CD14-positive monocyte (primary cell): ENCODE measurements around the gene DACT3. TPM values are rescaled to one million over a fixed set of nuclear protein-coding genes. Genes with fewer than 3 reads are reported as not detected.
A peak's percentile ranks its signal among the peaks of the same experiment; 100 is the strongest.

ENCODE experiments used
- DNase-seq, 3 donors: peaks; one replicate each; pipeline ENCODE4 v3.0.0-alpha.2; 2011 to 2022
- H2AFZ ChIP-seq: 2 replicates; pipeline ENCODE4 v1.6.0; 2012; ENCODE audit warnings: mild to moderate bottlenecking, low read depth, low read length, inconsistent platforms; ENCODE audit not compliant: insufficient read depth, poor library complexity, severe bottlenecking
- H3K27ac ChIP-seq, 2 donors: 1 replicate in 1 of 2; 2 replicates in 1 of 2; pipeline ENCODE4 v1.5.1; 2012 to 2013; ENCODE audit warnings: low read length in 2 of 2, control low read depth in 1 of 2, inconsistent platforms in 1 of 2, low read depth in 1 of 2, mild to moderate bottlenecking in 1 of 2
- H3K27me3 ChIP-seq, 2 donors: one replicate each; pipeline versions ENCODE4 v1.6.0 to v1.6.1; 2011 to 2013; ENCODE audit warnings: low read length in 2 of 2; ENCODE audit not compliant: control insufficient read depth in 2 of 2, insufficient read depth in 2 of 2
- H3K36me3 ChIP-seq, 2 donors: replicated peaks in 1 of 2; 1 replicate in 1 of 2; 2 replicates in 1 of 2; pipeline versions ENCODE4 v1.5.1 to v1.6.1; 2012 to 2013; ENCODE audit warnings: low read length in 2 of 2, control low read depth in 1 of 2, inconsistent platforms in 1 of 2, mild to moderate bottlenecking in 1 of 2; ENCODE audit not compliant: insufficient read depth in 2 of 2, control insufficient read depth in 1 of 2
- H3K4me1 ChIP-seq, 2 donors: 1 replicate in 1 of 2; 2 replicates in 1 of 2; pipeline versions ENCODE4 v1.5.1 to v1.6.1; 2012 to 2013; ENCODE audit warnings: low read length in 2 of 2, control low read depth in 1 of 2, inconsistent platforms in 1 of 2, mild to moderate bottlenecking in 1 of 2, moderate library complexity in 1 of 2; ENCODE audit not compliant: insufficient read depth in 2 of 2, control insufficient read depth in 1 of 2
- H3K4me2 ChIP-seq: replicated peaks from 2 replicates; pipeline ENCODE3; 2012; ENCODE audit warnings: low read length, moderate library complexity, mild to moderate bottlenecking; ENCODE audit not compliant: poor library complexity, severe bottlenecking; ENCODE audit errors: extremely low read depth
- H3K4me3 ChIP-seq, 3 experiments: fragments of 200-600 bp in 1 of 3; sonication (generic) in 1 of 3; replicated peaks in 1 of 3; 1 replicate in 2 of 3; 2 replicates in 1 of 3; pipeline ENCODE4 v1.5.1; 2011 to 2013; ENCODE audit warnings: low read length in 3 of 3, mild to moderate bottlenecking in 3 of 3, control low read depth in 2 of 3, low read depth in 2 of 3, inconsistent platforms in 1 of 3, moderate library complexity in 1 of 3
- H3K79me2 ChIP-seq: 2 replicates; pipeline ENCODE4 v1.6.0; 2012; ENCODE audit warnings: mild to moderate bottlenecking, control low read depth, inconsistent platforms, low read length, moderate library complexity; ENCODE audit not compliant: insufficient read depth
- H3K9ac ChIP-seq: 2 replicates; pipeline ENCODE4 v1.6.0; 2017; ENCODE audit warnings: low read length, mild to moderate bottlenecking; ENCODE audit not compliant: insufficient read depth, poor library complexity, severe bottlenecking
- H3K9me3 ChIP-seq, 2 donors: replicated peaks in 1 of 2; 1 replicate in 1 of 2; 2 replicates in 1 of 2; pipeline versions ENCODE4 v1.5.1 to v1.6.1; 2012 to 2013; ENCODE audit warnings: low read length in 2 of 2, control low read depth in 1 of 2; ENCODE audit not compliant: control insufficient read depth in 1 of 2, insufficient read depth in 1 of 2
- H4K20me1 ChIP-seq: 2 replicates; pipeline ENCODE4 v1.6.0; 2012; ENCODE audit warnings: mild to moderate bottlenecking, low read length, control low read depth, moderate library complexity; ENCODE audit not compliant: insufficient read depth
- H3K27ac Mint-ChIP-seq, 7 donors: one replicate each; pipeline ENCODE4 v1.8.0; 2020; ENCODE audit warnings: mild to moderate bottlenecking in 7 of 7, mixed read lengths in 7 of 7, moderate library complexity in 6 of 7, inconsistent platforms in 2 of 7
- H3K27me3 Mint-ChIP-seq, 3 donors: one replicate each; pipeline ENCODE4 v1.8.0; 2021 to 2022; ENCODE audit warnings: low read depth in 3 of 3, mild to moderate bottlenecking in 3 of 3, mixed read lengths in 3 of 3, moderate library complexity in 3 of 3, inconsistent platforms in 1 of 3
- H3K36me3 Mint-ChIP-seq, 2 donors: one replicate each; pipeline ENCODE4 v1.8.0; 2020; ENCODE audit warnings: mixed read lengths in 2 of 2, inconsistent platforms in 1 of 2, mild to moderate bottlenecking in 1 of 2
- H3K4me1 Mint-ChIP-seq: one replicate; pipeline ENCODE4 v1.8.0; 2020; ENCODE audit warnings: mild to moderate bottlenecking, mixed read lengths
- H3K4me3 Mint-ChIP-seq, 2 donors: one replicate each; pipeline ENCODE4 v1.8.0; 2020; ENCODE audit warnings: mild to moderate bottlenecking in 2 of 2, mixed read lengths in 2 of 2, moderate library complexity in 1 of 2
- H3K9me3 Mint-ChIP-seq, 7 donors: one replicate each; pipeline ENCODE4 v1.8.0; 2020 to 2022; ENCODE audit warnings: mixed read lengths in 7 of 7, mild to moderate bottlenecking in 6 of 7, moderate library complexity in 6 of 7, inconsistent platforms in 2 of 7
- WGBS: methylation state at CpG from one replicate; pipeline ENCODE4 v1.1.5; 2013; ENCODE audit warnings: missing lambda C conversion rate; ENCODE audit not compliant: insufficient coverage; 5-methylcytosine and 5-hydroxymethylcytosine counted together
- intact Hi-C, 2 donors: fragments of 100-400 bp; cut with micrococcal nuclease; formaldehyde crosslinking; loops; one replicate each; pipeline versions ENCODE4 v1.15.0 to v1.15.1; 2023
- polyA plus RNA-seq, 3 donors: library from polyadenylated mRNA; depleted of rRNA in 1 of 3; unstranded in 2 of 3; stranded (reverse) in 1 of 3; fragments of 300-500 nt in 2 of 3; fragments of >200 nt in 1 of 3; fragmentation: Illumina TruSeq in 2 of 3; gene quantifications; 1 replicate in 2 of 3; 2 replicates in 1 of 3; pipeline ENCODE4 v1.2.3, GENCODE V29; 2012 to 2021
- TF ChIP-seq, protein P1 (sequence below): fragments of 200-600 bp; IDR thresholded peaks from one replicate; pipeline ENCODE4 v1.8.0; 2022; ENCODE audit warnings: antibody characterized with exemption, mild to moderate bottlenecking

DACT3 gene
- polyA plus RNA-seq, 3 donors = 0.05 to 0.23 (median 0.09) TPM

DNA sequence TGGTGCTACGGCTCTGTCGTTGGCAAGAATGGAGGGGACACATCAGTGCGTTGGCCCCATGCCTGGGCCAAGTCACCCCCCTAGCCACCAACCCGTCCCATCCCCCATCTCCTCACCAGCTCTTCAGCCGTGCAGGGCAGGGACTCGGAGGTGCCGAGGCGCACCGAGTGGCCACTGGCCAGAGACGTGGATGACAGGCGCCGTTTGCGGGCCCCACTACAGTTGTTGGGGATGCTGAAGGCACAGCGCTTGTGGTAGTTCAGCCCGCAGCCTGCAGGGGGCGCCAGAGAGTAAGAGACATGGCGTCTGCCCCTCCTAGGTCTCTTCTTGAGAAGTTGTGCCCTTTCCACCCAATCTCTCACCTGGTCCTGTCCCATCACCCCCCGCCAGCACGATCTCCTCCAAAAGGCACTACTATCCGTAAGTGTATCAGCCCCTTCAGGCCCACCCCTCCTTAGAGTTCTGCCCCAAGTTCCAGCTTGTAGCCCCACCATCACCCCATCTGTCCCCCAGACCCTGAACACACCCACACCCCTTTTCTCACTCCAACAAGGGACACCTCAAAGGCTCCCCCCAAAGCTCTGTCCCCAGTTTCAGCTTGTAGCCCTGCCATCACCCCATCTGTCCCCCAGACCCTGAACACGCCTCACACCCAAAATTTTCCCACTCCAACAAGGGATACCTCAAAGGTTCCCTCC is 43.5 kb upstream of the DACT3 start:
- intact Hi-C loops = loop anchor here (1.0 to 5.0 kb wide), 3 partner anchors 24 to 48 kb away; no protein-coding TSS in a partner anchor
- H3K4me1 Mint-ChIP-seq = peaks cover 3% of the 10 kb centered on the region
- peak; percentile 60 to 71 (median 68) for DNase-seq
- 28% methylated on average over 16 of the region's 21 CpGs for WGBS
- Histone ChIP-seq H3K4me2 (no peak overlapping the region), H3K9me3 (no peaks in the 10 kb centered on the region), H3K4me1 (no peaks in the 10 kb centered on the region), H3K4me3 (no peak overlapping the region), H3K27me3 (no peaks in the 10 kb centered on the region), H3K27ac (no peak overlapping the region), H4K20me1 (peaks cover 15% of the 10 kb centered on the region), H3K9ac (no peak overlapping the region), H3K36me3 (peaks cover 46 to 84% of the 10 kb centered on the region in 2 donors), H2AFZ (no peak overlapping the region), H3K79me2 (no peaks in the 10 kb centered on the region)
- TF ChIP-seq, protein P1, sequence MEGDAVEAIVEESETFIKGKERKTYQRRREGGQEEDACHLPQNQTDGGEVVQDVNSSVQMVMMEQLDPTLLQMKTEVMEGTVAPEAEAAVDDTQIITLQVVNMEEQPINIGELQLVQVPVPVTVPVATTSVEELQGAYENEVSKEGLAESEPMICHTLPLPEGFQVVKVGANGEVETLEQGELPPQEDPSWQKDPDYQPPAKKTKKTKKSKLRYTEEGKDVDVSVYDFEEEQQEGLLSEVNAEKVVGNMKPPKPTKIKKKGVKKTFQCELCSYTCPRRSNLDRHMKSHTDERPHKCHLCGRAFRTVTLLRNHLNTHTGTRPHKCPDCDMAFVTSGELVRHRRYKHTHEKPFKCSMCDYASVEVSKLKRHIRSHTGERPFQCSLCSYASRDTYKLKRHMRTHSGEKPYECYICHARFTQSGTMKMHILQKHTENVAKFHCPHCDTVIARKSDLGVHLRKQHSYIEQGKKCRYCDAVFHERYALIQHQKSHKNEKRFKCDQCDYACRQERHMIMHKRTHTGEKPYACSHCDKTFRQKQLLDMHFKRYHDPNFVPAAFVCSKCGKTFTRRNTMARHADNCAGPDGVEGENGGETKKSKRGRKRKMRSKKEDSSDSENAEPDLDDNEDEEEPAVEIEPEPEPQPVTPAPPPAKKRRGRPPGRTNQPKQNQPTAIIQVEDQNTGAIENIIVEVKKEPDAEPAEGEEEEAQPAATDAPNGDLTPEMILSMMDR = peak; percentile 97
- H3K27me3 Mint-ChIP-seq = no peaks in the 10 kb centered on the region
- H3K36me3 Mint-ChIP-seq = peaks cover 62 to 81% of the 10 kb centered on the region in 2 donors
- peak overlapping the region in 3 of 7 donors; percentile 20 to 85 (median 60) for H3K27ac Mint-ChIP-seq
- H3K9me3 Mint-ChIP-seq = peaks cover 0 to 4% (median 0%) of the 10 kb centered on the region in 7 donors
- H3K4me3 Mint-ChIP-seq = no peak overlapping the region

DNA sequence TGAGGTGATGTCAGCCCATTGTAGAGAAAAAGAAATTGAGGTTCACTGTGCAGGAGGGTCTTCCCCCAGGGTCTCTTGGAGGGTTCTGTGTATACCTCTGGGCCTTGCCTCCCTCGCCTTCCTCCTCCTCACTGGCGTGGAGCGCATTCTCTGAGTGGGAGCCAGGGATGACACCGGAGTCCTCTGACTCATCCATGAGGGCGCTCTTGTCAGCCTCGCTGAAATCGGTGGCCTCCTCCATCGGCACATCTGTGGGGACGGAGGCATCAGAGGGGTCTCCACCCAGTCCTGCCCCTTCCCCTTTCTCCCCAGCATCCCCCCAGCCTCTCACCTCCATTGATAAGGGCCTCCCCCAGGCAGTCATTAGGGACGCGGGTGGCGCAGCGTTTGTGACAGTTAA is 39.7 kb upstream of the DACT3 start:
- intact Hi-C loops = no loop called here
- Mint-ChIP-seq H3K4me3 (no peak overlapping the region), H3K27ac (peak overlapping the region in 1 of 7 donors; percentile 6), H3K27me3 (no peaks in the 10 kb centered on the region), H3K36me3 (peaks cover 71 to 85% of the 10 kb centered on the region in 2 donors), H3K9me3 (peaks cover 0 to 7% (median 0%) of the 10 kb centered on the region in 7 donors), H3K4me1 (peaks cover 6% of the 10 kb centered on the region)
- 91% methylated on average over 4 of the region's 13 CpGs for WGBS
- peaks cover 22% of the 10 kb centered on the region for H4K20me1 ChIP-seq
- peaks cover 0 to 2% of the 10 kb centered on the region in 2 donors for H3K4me1 ChIP-seq
- no peaks in the 10 kb centered on the region for H3K9me3 ChIP-seq
- no peak for DNase-seq
- H3K27ac ChIP-seq = no peak overlapping the region
- no peak overlapping the region for H3K9ac ChIP-seq
- peaks cover 65 to 86% of the 10 kb centered on the region in 2 donors for H3K36me3 ChIP-seq
- H3K4me2 ChIP-seq = no peak overlapping the region
- H3K79me2 ChIP-seq = no peaks in the 10 kb centered on the region
- H3K4me3 ChIP-seq = no peak overlapping the region
- no peaks in the 10 kb centered on the region for H3K27me3 ChIP-seq
- TF ChIP-seq, protein P1 = no peak
- H2AFZ ChIP-seq = no peak overlapping the region
